Stomach (tissue), 9 donors: ENCODE results near the gene SMIM38. TPM values are rescaled to one million over a fixed set of nuclear protein-coding genes. Genes with fewer than 3 reads are reported as not detected.

Experiments
- DNase-seq, 2 donors: peaks; one replicate each; pipeline versions ENCODE4 v3.0.0 to v3.0.0-alpha.2; 2013 to 2019
- H3K27ac ChIP-seq, 5 donors: fragments of 200-600 bp in 4 of 5; sonication (generic) in 4 of 5; one replicate each; pipeline ENCODE4 v1.5.1; 2013 to 2019; ENCODE audit warnings: mild to moderate bottlenecking in 1 of 5, moderate library complexity in 1 of 5
- H3K27me3 ChIP-seq, 3 donors: fragments of 200-600 bp; sonication (generic); one replicate each; pipeline ENCODE4 v1.5.1; 2017 to 2019; ENCODE audit warnings: mixed run types in 1 of 3
- H3K36me3 ChIP-seq, 4 donors: fragments of 200-600 bp; sonication (generic); 1 replicate in 3 of 4; 2 replicates in 1 of 4; pipeline ENCODE4 v1.5.1; 2016 to 2019
- H3K4me1 ChIP-seq, 4 donors: fragments of 200-600 bp; sonication (generic); one replicate each; pipeline ENCODE4 v1.5.1; 2016 to 2019
- H3K4me3 ChIP-seq, 4 donors: fragments of 200-600 bp; sonication (generic) in 3 of 4; one replicate each; pipeline ENCODE4 v1.5.1; 2016 to 2019; ENCODE audit warnings: mild to moderate bottlenecking in 1 of 4
- H3K9me3 ChIP-seq, 4 donors: fragments of 200-600 bp; sonication (generic); one replicate each; pipeline ENCODE4 v1.5.1; 2016 to 2019
- EP300 ChIP-seq: sonication (generic); formaldehyde crosslinking; IDR thresholded peaks from one replicate; pipeline ENCODE4 v1.6.1; 2017; ENCODE audit warnings: antibody characterized with exemption
- POLR2A ChIP-seq, 4 donors: fragments of 450-650 bp; IDR thresholded peaks; one replicate each; pipeline ENCODE4 v1.6.1; 2016; ENCODE audit warnings: antibody characterized with exemption in 4 of 4, control low read depth in 2 of 4, mild to moderate bottlenecking in 1 of 4, moderate library complexity in 1 of 4
- POLR2AphosphoS5 ChIP-seq, 3 donors: sonication (generic); formaldehyde crosslinking; IDR thresholded peaks; one replicate each; pipeline ENCODE4 v1.6.1; 2016; ENCODE audit warnings: antibody characterized with exemption in 3 of 3
- WGBS, 5 donors: extraction: QIAGEN DNeasy Blood & Tissue Kit in 3 of 5; methylation state at CpG; one replicate each; pipeline versions ENCODE4 v1.1.5 to v1.1.7; 2013 to 2018; 5-methylcytosine and 5-hydroxymethylcytosine counted together
- intact Hi-C: fragments of 100-400 bp; cut with DNase I; formaldehyde crosslinking; loops from one replicate; pipeline ENCODE4 v1.15.1; 2023; ENCODE audit warnings: low total_unique reads
- polyA plus RNA-seq, 3 donors: library from polyadenylated mRNA; stranded (reverse); fragments of 200-250 nt; gene quantifications; one replicate each; pipeline ENCODE4 v1.2.3, GENCODE V29; 2013
- total RNA-seq, 5 donors: library from RNA; depleted of rRNA; stranded (reverse); fragments of >200 nt; gene quantifications; one replicate each; pipeline versions ENCODE4 v1.1.0 to v1.2.3, GENCODE V29; 2014 to 2016
- TF ChIP-seq, protein P1 (sequence below), 7 experiments: fragments of 450-650 bp in 4 of 7; fragments of 200-600 bp in 3 of 7; sonication (generic) in 3 of 7; IDR thresholded peaks; one replicate each; pipeline ENCODE4 v1.5.1; 2016 to 2019; ENCODE audit warnings: antibody characterized with exemption in 7 of 7, control low read depth in 2 of 7, mild to moderate bottlenecking in 1 of 7
- donor health status: healthy with polysubstance abuse.
- donor health status: Bipolar disorder and iron deficiency.
- donor health status: healthy.

Gene SMIM38
- total and polyA plus RNA-seq, 8 donors = 1.2 to 31.2 (median 9.3) TPM; not detected in 1

GRCh38 chr11:69108030-69108429, 47.7 kb upstream of the SMIM38 start:
- Histone ChIP-seq H3K9me3 (no peaks in the 10 kb centered on the region), H3K36me3 (peaks cover 0 to 13% (median 0%) of the 10 kb centered on the region in 4 donors), H3K27ac (no peak overlapping the region), H3K4me3 (no peak overlapping the region), H3K27me3 (no peaks in the 10 kb centered on the region), H3K4me1 (peaks cover 8 to 23% (median 20%) of the 10 kb centered on the region in 4 donors)
- no peak for DNase-seq
- TF ChIP-seq EP300 (no peak), POLR2A (IDR thresholded peaks at IDR 0.05) (no peak), POLR2AphosphoS5 (IDR thresholded peaks at IDR 0.05) (no peak)
- TF ChIP-seq, protein P1, sequence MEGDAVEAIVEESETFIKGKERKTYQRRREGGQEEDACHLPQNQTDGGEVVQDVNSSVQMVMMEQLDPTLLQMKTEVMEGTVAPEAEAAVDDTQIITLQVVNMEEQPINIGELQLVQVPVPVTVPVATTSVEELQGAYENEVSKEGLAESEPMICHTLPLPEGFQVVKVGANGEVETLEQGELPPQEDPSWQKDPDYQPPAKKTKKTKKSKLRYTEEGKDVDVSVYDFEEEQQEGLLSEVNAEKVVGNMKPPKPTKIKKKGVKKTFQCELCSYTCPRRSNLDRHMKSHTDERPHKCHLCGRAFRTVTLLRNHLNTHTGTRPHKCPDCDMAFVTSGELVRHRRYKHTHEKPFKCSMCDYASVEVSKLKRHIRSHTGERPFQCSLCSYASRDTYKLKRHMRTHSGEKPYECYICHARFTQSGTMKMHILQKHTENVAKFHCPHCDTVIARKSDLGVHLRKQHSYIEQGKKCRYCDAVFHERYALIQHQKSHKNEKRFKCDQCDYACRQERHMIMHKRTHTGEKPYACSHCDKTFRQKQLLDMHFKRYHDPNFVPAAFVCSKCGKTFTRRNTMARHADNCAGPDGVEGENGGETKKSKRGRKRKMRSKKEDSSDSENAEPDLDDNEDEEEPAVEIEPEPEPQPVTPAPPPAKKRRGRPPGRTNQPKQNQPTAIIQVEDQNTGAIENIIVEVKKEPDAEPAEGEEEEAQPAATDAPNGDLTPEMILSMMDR (IDR thresholded peaks at IDR 0.05) = no peak
- intact Hi-C loops = no loop called here
- WGBS, 5 donors = 93 to 97% (median 95%) methylated on average over 7 of the region's 7 CpGs

GRCh38 chr11:69108559-69108958, 47.2 kb upstream of the SMIM38 start:
- no peak for DNase-seq
- intact Hi-C loops = no loop called here
- H3K36me3 ChIP-seq = peaks cover 0 to 13% (median 0%) of the 10 kb centered on the region in 4 donors
- H3K4me3 ChIP-seq = no peak overlapping the region
- no peaks in the 10 kb centered on the region for H3K27me3 ChIP-seq
- H3K27ac ChIP-seq = no peak overlapping the region
- H3K4me1 ChIP-seq = peaks cover 8 to 23% (median 21%) of the 10 kb centered on the region in 4 donors
- TF ChIP-seq POLR2AphosphoS5 (IDR thresholded peaks at IDR 0.05) (no peak), EP300 (no peak), POLR2A (IDR thresholded peaks at IDR 0.05) (no peak)
- no peaks in the 10 kb centered on the region for H3K9me3 ChIP-seq
- WGBS, 5 donors = 95 to 99% (median 97%) methylated on average over 5 of the region's 5 CpGs

DNA sequence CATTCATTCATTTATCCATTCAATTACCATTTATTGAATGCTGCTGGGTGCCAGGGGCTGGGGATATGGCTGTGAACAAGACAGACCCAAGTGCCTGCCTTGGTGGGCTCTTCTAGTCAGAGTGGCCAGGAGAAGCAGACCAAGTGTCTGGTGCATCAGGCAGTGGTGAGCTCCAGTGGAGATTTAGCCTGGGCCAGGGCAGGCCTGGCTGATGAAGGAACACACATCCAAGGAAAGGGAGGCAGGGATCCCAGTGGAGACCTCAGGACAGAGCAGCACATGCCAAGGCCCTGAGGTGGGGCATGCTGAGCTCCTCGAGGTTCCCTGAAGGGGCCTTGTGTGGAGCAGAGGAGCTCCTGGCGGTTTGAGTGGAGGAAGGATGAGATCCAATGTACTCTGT, 46.6 kb upstream of the SMIM38 start:
- Histone ChIP-seq H3K36me3 (peaks cover 0 to 13% (median 0%) of the 10 kb centered on the region in 4 donors), H3K27ac (no peak overlapping the region), H3K27me3 (no peaks in the 10 kb centered on the region), H3K9me3 (no peaks in the 10 kb centered on the region), H3K4me1 (peaks cover 9 to 28% (median 22%) of the 10 kb centered on the region in 4 donors), H3K4me3 (no peak overlapping the region)
- 80 to 100% (median 87%) methylated on average over 2 of the region's 2 CpGs for WGBS, 5 donors
- no peak for DNase-seq
- TF ChIP-seq POLR2A (IDR thresholded peaks at IDR 0.05) (no peak), EP300 (no peak), POLR2AphosphoS5 (IDR thresholded peaks at IDR 0.05) (no peak)
- TF ChIP-seq, protein P1 (IDR thresholded peaks at IDR 0.05) = no peak
- intact Hi-C loops = no loop called here

- no peaks in the 10 kb centered on the region for H3K27me3 ChIP-seq
- no peak overlapping the region for H3K27ac ChIP-seq
- WGBS, 5 donors = 88 to 96% (median 96%) methylated on average over 6 of the region's 6 CpGs
- intact Hi-C loops = no loop called here
- no peak overlapping the region for H3K4me3 ChIP-seq
- H3K9me3 ChIP-seq = no peaks in the 10 kb centered on the region
- DNase-seq = no peak
- H3K36me3 ChIP-seq = peaks cover 0 to 13% (median 0%) of the 10 kb centered on the region in 4 donors
- H3K4me1 ChIP-seq = peaks cover 15 to 35% (median 32%) of the 10 kb centered on the region in 4 donors
- TF ChIP-seq POLR2A (IDR thresholded peaks at IDR 0.05) (no peak), EP300 (no peak), POLR2AphosphoS5 (IDR thresholded peaks at IDR 0.05) (no peak)
- TF ChIP-seq, protein P1 (IDR thresholded peaks at IDR 0.05) = no peak
These were observed 45.3 kb upstream of the SMIM38 start for GRCh38 chr11:69110451-69110850.
